DMS53 treated with DMSO at 0.1 percent for 48 hours (cell line): ENCODE results near the gene CRYBA2.

Experiments
- DNase-seq: peaks from one replicate; lab custom pipeline; 2025; ENCODE audit not compliant: unreplicated experiment; lab: John Stamatoyannopoulos, UW

Gene CRYBA2

GRCh38 chr2:218993345-218994315 lies at the start of gene CRYBA2:
CRYBA2 (minus strand) TSS chr2:218993422; CDS start chr2:218993176, 246 bp downstream.
- peak; percentile 26 for DNase-seq

GRCh38 chr2:219042750-219043149 lies 49.5 kb upstream of the CRYBA2 start:
- no peak for DNase-seq

- no peak for DNase-seq
Measured at GRCh38 chr2:219042157-219042556, 48.9 kb upstream of the CRYBA2 start.

GRCh38 chr2:219041252-219041651 lies 48.0 kb upstream of the CRYBA2 start, which contains the start of gene CFAP65:
CFAP65 (minus strand) TSS chr2:219041516; CDS start chr2:219039048, 2,468 bp downstream.
- DNase-seq, result peak; percentile 13

GRCh38 chr2:219038600-219038999 lies 45.4 kb upstream of the CRYBA2 start:
- DNase-seq, result no peak

- peak; percentile 1 for DNase-seq
Measured at GRCh38 chr2:219037783-219038499, 44.7 kb upstream of the CRYBA2 start.

- DNase-seq, result no peak
Measured at GRCh38 chr2:219035942-219036341, 42.7 kb upstream of the CRYBA2 start.

GRCh38 chr2:219034823-219035222 lies 41.6 kb upstream of the CRYBA2 start:
- DNase-seq, result no peak

GRCh38 chr2:219032051-219032745 lies 39.0 kb upstream of the CRYBA2 start:
- DNase-seq, result no peak

GRCh38 chr2:219031005-219031738 lies 38.0 kb upstream of the CRYBA2 start:
- DNase-seq, result no peak

GRCh38 chr2:219030177-219030940 lies 37.1 kb upstream of the CRYBA2 start:
- no peak for DNase-seq

- peak; percentile 59 for DNase-seq
Measured at GRCh38 chr2:219029829-219030165, 36.6 kb upstream of the CRYBA2 start.

GRCh38 chr2:219028996-219029828 lies 36.0 kb upstream of the CRYBA2 start:
- no peak for DNase-seq

GRCh38 chr2:219028141-219028540 lies 34.9 kb upstream of the CRYBA2 start:
- DNase-seq, result no peak

GRCh38 chr2:219027511-219028055 lies 34.4 kb upstream of the CRYBA2 start:
- no peak for DNase-seq

- DNase-seq, result no peak
Measured at GRCh38 chr2:219026946-219027345, 33.7 kb upstream of the CRYBA2 start.

- DNase-seq, result no peak
Measured at GRCh38 chr2:219025637-219026585, 32.7 kb upstream of the CRYBA2 start.

GRCh38 chr2:219024059-219024458 lies 30.8 kb upstream of the CRYBA2 start:
- no peak for DNase-seq
